ENCODE data around the gene IDUA.

Gene IDUA

GRCh38 chr4:1033840-1034551 lies 47.2 kb downstream of the IDUA start:
- DNase-seq: peak; percentile 91

- DNase-seq: peak; percentile 87
These were observed 48.7 kb downstream of the IDUA start for GRCh38 chr4:1035510-1035909.

- no peak for DNase-seq
These were observed 49.3 kb downstream of the IDUA start for GRCh38 chr4:1036095-1036494.

- DNase-seq: no peak
These were observed 50.3 kb downstream of the IDUA start for GRCh38 chr4:1036976-1037810.

- no peak for DNase-seq
These were observed 52.2 kb downstream of the IDUA start for GRCh38 chr4:1038948-1039492.

- peak; percentile 88 for DNase-seq
These were observed 52.9 kb downstream of the IDUA start for GRCh38 chr4:1039493-1040343.

GRCh38 chr4:1040344-1041146 lies 53.7 kb downstream of the IDUA start:
- no peak for DNase-seq

GRCh38 chr4:1041147-1041935 lies 54.5 kb downstream of the IDUA start:
- peak; percentile 74 for DNase-seq

GRCh38 chr4:1041936-1042330 lies 55.1 kb downstream of the IDUA start:
- DNase-seq: no peak

GRCh38 chr4:1042352-1043055 lies 55.7 kb downstream of the IDUA start:
- no peak for DNase-seq

GRCh38 chr4:1043162-1043561 lies 56.3 kb downstream of the IDUA start:
- no peak for DNase-seq

GRCh38 chr4:1043651-1044468 lies 57.0 kb downstream of the IDUA start:
- peak; percentile 88 for DNase-seq

- DNase-seq: peak; percentile 44
These were observed 57.8 kb downstream of the IDUA start for GRCh38 chr4:1044469-1045192.

GRCh38 chr4:1045193-1045594 lies 58.4 kb downstream of the IDUA start:
- DNase-seq: peak; percentile 31

- peak; percentile 30 for DNase-seq
These were observed 58.9 kb downstream of the IDUA start for GRCh38 chr4:1045595-1046201.

GRCh38 chr4:1046581-1047011 lies 59.8 kb downstream of the IDUA start:
- DNase-seq: peak; percentile 92

- DNase-seq: peak; percentile 36
These were observed 60.5 kb downstream of the IDUA start for GRCh38 chr4:1047106-1047975.

Measured in left hindlimb (tissue), 1 donor.